Esophagus muscularis mucosa (tissue), 4 donors: ENCODE data around the gene RINT1.
"Not testable (repeated sequence)": the region's sequence is repeated elsewhere in the genome, so short reads cannot be mapped to it uniquely, and the experiment has no call there.

Experiments used
- CTCF ChIP-seq, 3 experiments: fragments of 200-600 bp in 2 of 3; fragments of 450-650 bp in 1 of 3; sonication (generic) in 2 of 3; IDR thresholded peaks; one replicate each; pipeline ENCODE4 v1.5.1; 2017 to 2019; ENCODE audit warnings: antibody characterized with exemption in 3 of 3, mild to moderate bottlenecking in 2 of 3, moderate library complexity in 1 of 3
- EP300 ChIP-seq: sonication (generic); formaldehyde crosslinking; IDR thresholded peaks from one replicate; pipeline ENCODE4 v1.6.1; 2017; ENCODE audit warnings: antibody characterized with exemption
- POLR2A ChIP-seq: fragments of 450-650 bp; IDR thresholded peaks from one replicate; pipeline ENCODE4 v1.6.1; 2017; ENCODE audit warnings: antibody characterized with exemption, moderate library complexity, mild to moderate bottlenecking, low read depth

- TF ChIP-seq CTCF (IDR thresholded peaks at IDR 0.05); POLR2A; EP300: not testable (repeated sequence)
Measured at GRCh38 chr7:105515610-105516009, 16.4 kb upstream of the RINT1 start.
